Measurements from ENCODE around the gene HEY2. TPM values are rescaled to one million over a fixed set of nuclear protein-coding genes. Genes with fewer than 3 reads are reported as not detected.

The HEY2 gene
- polyA plus RNA-seq, 1 donor (not counting 4 experiments of a cell fraction or from before 2014, with no cell fraction given): not detected

GRCh38 chr6:125779924-125780539, 30.6 kb downstream of the HEY2 start:
- TF ChIP-seq CTCF (optimal IDR thresholded peaks at IDR 0.05 in 1 of 3, IDR thresholded peaks at IDR 0.05 in 1 of 3, conservative IDR thresholded peaks at IDR 0.05 in 1 of 3; ENCODE audit: extremely low read depth in 1 of 3, insufficient read depth in 2 of 3, low read length in 3 of 3) (peak in 2 of 3 experiments; percentile 16 to 19), EZH2 (IDR thresholded peaks at IDR 0.05; ENCODE audit: low read length) (no peak)
- FAIRE-seq: peak; percentile 60

GRCh38 chr6:125780540-125781313, 31.3 kb downstream of the HEY2 start:
- H4K20me1 ChIP-seq (ENCODE audit: control insufficient read depth, extremely low read depth, insufficient read depth, low read length): no peaks in the 10 kb centered on the region
- H3K9me3 ChIP-seq (ENCODE audit: control insufficient read depth, low read depth, low read length): no peaks in the 10 kb centered on the region
- DNase-seq (ENCODE audit: low read depth, low spot score): no peak
- dilution Hi-C loops (cut with MboI; ENCODE audit: extremely low pct_ligation_motif_present, low sequenced_read_pairs): no loop called here
- peak overlapping the region; percentile 49 to 86 (median 82) for H3K4me3 ChIP-seq (ENCODE audit: control insufficient read depth in 2 of 3, extremely low read depth in 1 of 3, insufficient read depth in 2 of 3, low read depth in 1 of 3, low read length in 3 of 3)
- H3K9ac ChIP-seq (ENCODE audit: control insufficient read depth, extremely low read depth, insufficient read depth, low read length): peak overlapping the region; percentile 94
- peaks cover 11% of the 10 kb centered on the region for H3K4me1 ChIP-seq (ENCODE audit: control insufficient read depth, extremely low read depth, insufficient read depth, low read length)
- peak overlapping the region; percentile 79 for H2AFZ ChIP-seq (ENCODE audit: control insufficient read depth, low read length)
- H3K79me2 ChIP-seq (ENCODE audit: control insufficient read depth, insufficient read depth, low read length): no peaks in the 10 kb centered on the region
- peaks cover 3% of the 10 kb centered on the region for H3K27me3 ChIP-seq (ENCODE audit: control insufficient read depth, extremely low read depth, insufficient read depth, low read length)
- H3K9me1 ChIP-seq (ENCODE audit: control insufficient read depth, extremely low read depth, insufficient read depth, low read length): no peaks in the 10 kb centered on the region
- peak; percentile 67 for FAIRE-seq
- H3K36me3 ChIP-seq (ENCODE audit: control insufficient read depth in 2 of 2, extremely low read depth in 1 of 2, insufficient read depth in 2 of 2, low read length in 2 of 2): no peaks in the 10 kb centered on the region
- H3K27ac ChIP-seq (ENCODE audit: control insufficient read depth, insufficient read depth, low read length): peak overlapping the region; percentile 91
- TF ChIP-seq CTCF (optimal IDR thresholded peaks at IDR 0.05 in 1 of 3, IDR thresholded peaks at IDR 0.05 in 1 of 3, conservative IDR thresholded peaks at IDR 0.05 in 1 of 3; ENCODE audit: extremely low read depth in 1 of 3, insufficient read depth in 2 of 3, low read length in 3 of 3): no peak
- TF ChIP-seq EZH2 (IDR thresholded peaks at IDR 0.05; ENCODE audit: low read length): no peak
- peak overlapping the region; percentile 75 for H3K4me2 ChIP-seq (ENCODE audit: control insufficient read depth, extremely low read depth, insufficient read depth, low read depth, low read length)

More at GRCh38 chr6:125779924-125780539, 30.6 kb downstream of the HEY2 start:
- Histone ChIP-seq H3K27me3 (ENCODE audit: control insufficient read depth, extremely low read depth, insufficient read depth, low read length) (peaks cover 3% of the 10 kb centered on the region), H3K27ac (ENCODE audit: control insufficient read depth, insufficient read depth, low read length) (peak overlapping the region; percentile 91), H3K4me3 (ENCODE audit: control insufficient read depth in 2 of 3, extremely low read depth in 1 of 3, insufficient read depth in 2 of 3, low read depth in 1 of 3, low read length in 3 of 3) (peak overlapping the region; percentile 49 to 86 (median 82)), H3K79me2 (ENCODE audit: control insufficient read depth, insufficient read depth, low read length) (no peaks in the 10 kb centered on the region), H3K4me1 (ENCODE audit: control insufficient read depth, extremely low read depth, insufficient read depth, low read length) (peaks cover 11% of the 10 kb centered on the region), H4K20me1 (ENCODE audit: control insufficient read depth, extremely low read depth, insufficient read depth, low read length) (no peaks in the 10 kb centered on the region), H3K4me2 (ENCODE audit: control insufficient read depth, extremely low read depth, insufficient read depth, low read depth, low read length) (peak overlapping the region; percentile 75), H3K9ac (ENCODE audit: control insufficient read depth, extremely low read depth, insufficient read depth, low read length) (peak overlapping the region; percentile 94), H3K9me3 (ENCODE audit: control insufficient read depth, low read depth, low read length) (no peaks in the 10 kb centered on the region), H3K36me3 (ENCODE audit: control insufficient read depth in 2 of 2, extremely low read depth in 1 of 2, insufficient read depth in 2 of 2, low read length in 2 of 2) (no peaks in the 10 kb centered on the region), H2AFZ (ENCODE audit: control insufficient read depth, low read length) (peak overlapping the region; percentile 79), H3K9me1 (ENCODE audit: control insufficient read depth, extremely low read depth, insufficient read depth, low read length) (no peaks in the 10 kb centered on the region)
- dilution Hi-C loops (cut with MboI; ENCODE audit: extremely low pct_ligation_motif_present, low sequenced_read_pairs): no loop called here
- DNase-seq (ENCODE audit: low read depth, low spot score): peak; percentile 61
